ENCODE data around the gene SLIT3. TPM values are rescaled to one million over a fixed set of nuclear protein-coding genes. Genes with fewer than 3 reads are reported as not detected.

SLIT3 gene
- total RNA-seq, 1 experiment from 2014 or later, result 0.92 TPM

DNA sequence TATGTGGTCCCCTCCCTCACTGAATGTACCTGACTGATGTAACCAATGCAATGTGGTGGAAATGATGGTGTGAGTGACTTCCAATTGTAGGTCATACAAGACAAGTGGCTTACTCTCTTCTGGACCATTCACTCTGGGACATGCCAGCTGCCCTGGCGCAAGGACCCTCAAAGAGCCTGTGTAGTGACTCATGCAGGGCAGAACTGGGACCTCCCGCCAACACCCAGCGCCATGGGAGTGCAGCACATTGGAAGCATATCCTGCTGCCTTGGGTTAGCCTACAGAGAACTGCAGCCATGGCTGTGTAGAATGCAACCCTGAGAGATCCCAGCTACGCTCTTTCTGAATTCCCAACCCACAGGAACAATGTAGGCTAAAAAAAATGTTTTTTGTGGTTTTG, 631.8 kb downstream of the SLIT3 start:
- H4K8ac ChIP-seq (replicated peaks; ENCODE audit: insufficient read length, low read depth, low read length), result no peak overlapping the region
- no peak overlapping the region for H3K18ac ChIP-seq (ENCODE audit: insufficient read length, low read depth, low read length)
- H3T11ph ChIP-seq (ENCODE audit: low read length), result no peak overlapping the region
- H3K9me3 ChIP-seq (ENCODE audit: control insufficient read depth, low read depth, low read length), result no peaks in the 10 kb centered on the region
- no peak for DNase-seq
- H2BK12ac ChIP-seq (ENCODE audit: insufficient read length, low read depth, low read length), result no peak overlapping the region
- no peak overlapping the region for H3K4ac ChIP-seq (ENCODE audit: low read depth, low read length)
- no peaks in the 10 kb centered on the region; the same call in none of the 2 replicates for H3K27me3 Mint-ChIP-seq (ENCODE audit: low read depth)
- H3K27ac ChIP-seq (ENCODE audit: insufficient read length, low read depth, low read length), result no peak overlapping the region
- H3K27ac Mint-ChIP-seq, result no peak overlapping the region
- WGBS (ENCODE audit: extremely low coverage, insufficient read length, low lambda C conversion rate), result no CpG with 5 or more reads among the region's 4 CpGs
- H3K4me3 Mint-ChIP-seq, result no peak overlapping the region
- H2BK120ac ChIP-seq (ENCODE audit: low read depth, low read length, poor library complexity, severe bottlenecking), result no peak overlapping the region
- TF ChIP-seq, protein P1, sequence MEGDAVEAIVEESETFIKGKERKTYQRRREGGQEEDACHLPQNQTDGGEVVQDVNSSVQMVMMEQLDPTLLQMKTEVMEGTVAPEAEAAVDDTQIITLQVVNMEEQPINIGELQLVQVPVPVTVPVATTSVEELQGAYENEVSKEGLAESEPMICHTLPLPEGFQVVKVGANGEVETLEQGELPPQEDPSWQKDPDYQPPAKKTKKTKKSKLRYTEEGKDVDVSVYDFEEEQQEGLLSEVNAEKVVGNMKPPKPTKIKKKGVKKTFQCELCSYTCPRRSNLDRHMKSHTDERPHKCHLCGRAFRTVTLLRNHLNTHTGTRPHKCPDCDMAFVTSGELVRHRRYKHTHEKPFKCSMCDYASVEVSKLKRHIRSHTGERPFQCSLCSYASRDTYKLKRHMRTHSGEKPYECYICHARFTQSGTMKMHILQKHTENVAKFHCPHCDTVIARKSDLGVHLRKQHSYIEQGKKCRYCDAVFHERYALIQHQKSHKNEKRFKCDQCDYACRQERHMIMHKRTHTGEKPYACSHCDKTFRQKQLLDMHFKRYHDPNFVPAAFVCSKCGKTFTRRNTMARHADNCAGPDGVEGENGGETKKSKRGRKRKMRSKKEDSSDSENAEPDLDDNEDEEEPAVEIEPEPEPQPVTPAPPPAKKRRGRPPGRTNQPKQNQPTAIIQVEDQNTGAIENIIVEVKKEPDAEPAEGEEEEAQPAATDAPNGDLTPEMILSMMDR (conservative IDR thresholded peaks at IDR 0.05), result no peak
- H2BK20ac ChIP-seq (ENCODE audit: low read depth, low read length, poor library complexity, severe bottlenecking), result no peak overlapping the region
- no peaks in the 10 kb centered on the region for H4K20me1 ChIP-seq (ENCODE audit: control insufficient read depth, insufficient read depth, insufficient read length)
- no peak overlapping the region for H3K56ac ChIP-seq (ENCODE audit: insufficient read length, low read depth, low read length)
- H4K5ac ChIP-seq (ENCODE audit: insufficient read length, low read depth, low read length), result no peak overlapping the region
- H3K27me3 ChIP-seq (ENCODE audit: insufficient read depth, low read length), result no peaks in the 10 kb centered on the region
- no peaks in the 10 kb centered on the region for H3K79me1 ChIP-seq (ENCODE audit: insufficient read depth, low read depth, low read length, poor library complexity, severe bottlenecking)
- no peak overlapping the region for H3K23ac ChIP-seq (ENCODE audit: insufficient read length, low read depth, low read length)
- H2BK15ac ChIP-seq (ENCODE audit: low read depth, low read length), result no peak overlapping the region
- no peak overlapping the region for H4K91ac ChIP-seq (ENCODE audit: insufficient read length, low read depth, low read length)
- H3K14ac ChIP-seq (ENCODE audit: insufficient read depth, low read length), result no peak overlapping the region; the same call in 1 of the 2 replicates
- peaks cover 3% of the 10 kb centered on the region in 2 experiments; a peak in 2 of 4 replicates for H3K4me1 Mint-ChIP-seq
- H3K9me3 Mint-ChIP-seq, result no peaks in the 10 kb centered on the region
- no peaks in the 10 kb centered on the region for H3K79me2 ChIP-seq (ENCODE audit: insufficient read depth, low read length)
- H3K4me2 ChIP-seq (ENCODE audit: insufficient read depth, insufficient read length, low read length), result no peak overlapping the region
- no peaks in the 10 kb centered on the region for H3K36me3 Mint-ChIP-seq (ENCODE audit: insufficient read depth in 1 of 3, low read depth in 3 of 3)
- H2BK5ac ChIP-seq (ENCODE audit: insufficient read length, low read length), result no peak overlapping the region
- H2AFZ ChIP-seq (ENCODE audit: low read length), result no peak overlapping the region
- no peaks in the 10 kb centered on the region for H3K23me2 ChIP-seq (ENCODE audit: insufficient read length, low read depth, low read length, poor library complexity, severe bottlenecking)
- no peaks in the 10 kb centered on the region for H3K4me1 ChIP-seq (ENCODE audit: insufficient read depth, low read length)
- no peak overlapping the region for H2AK5ac ChIP-seq (ENCODE audit: insufficient read length, low read length)
- H3K9ac ChIP-seq (ENCODE audit: extremely low read depth, insufficient read length, low read length), result no peak overlapping the region
